SKM-1 treated with dmso at 0.1 percent for 144 hours (cell line): Measurements from ENCODE around the gene UBR2.
"Not testable (repeated sequence)": the region's sequence is repeated elsewhere in the genome, so short reads cannot be mapped to it uniquely, and the experiment has no call there.

Experiments
- DNase-seq: peaks from one replicate; lab custom pipeline; 2025; ENCODE audit not compliant: unreplicated experiment; lab: John Stamatoyannopoulos, UW

The UBR2 gene

GRCh38 chr6:42726485-42727086 is 162.8 kb downstream of the UBR2 start:
- peak; percentile 87 for DNase-seq

GRCh38 chr6:42727087-42727611 is 163.3 kb downstream of the UBR2 start:
- no peak for DNase-seq

GRCh38 chr6:42727627-42728026 is 163.8 kb downstream of the UBR2 start:
- DNase-seq = no peak

GRCh38 chr6:42729731-42730130 is 165.9 kb downstream of the UBR2 start:
- DNase-seq = no peak

- DNase-seq = not testable (repeated sequence)
Observed at GRCh38 chr6:42733867-42734481, 170.1 kb downstream of the UBR2 start.

- no peak for DNase-seq
Observed at GRCh38 chr6:42735976-42736375, 172.1 kb downstream of the UBR2 start.

- no peak for DNase-seq
Observed at GRCh38 chr6:42740725-42741124, 176.9 kb downstream of the UBR2 start.

GRCh38 chr6:42742116-42742894 is 178.5 kb downstream of the UBR2 start:
- DNase-seq = no peak
